Breast epithelium (tissue), 3 donors: ENCODE measurements around the gene PRKAA1.
"Not testable (repeated sequence)": the region's sequence is repeated elsewhere in the genome, so short reads cannot be mapped to it uniquely, and the experiment has no call there.

Experiments
- POLR2A ChIP-seq: fragments of 450-650 bp; IDR thresholded peaks from one replicate; pipeline ENCODE4 v1.6.1; 2016; ENCODE audit warnings: antibody characterized with exemption, mild to moderate bottlenecking, moderate library complexity
- POLR2AphosphoS5 ChIP-seq, 3 donors: sonication (generic); formaldehyde crosslinking; IDR thresholded peaks; one replicate each; pipeline ENCODE4 v1.6.1; 2017; ENCODE audit warnings: antibody characterized with exemption in 3 of 3
- TF ChIP-seq, protein P1 (sequence below), 3 donors: fragments of 450-650 bp; IDR thresholded peaks; one replicate each; pipeline ENCODE4 v1.5.1; 2016 to 2017; ENCODE audit warnings: antibody characterized with exemption in 3 of 3, mild to moderate bottlenecking in 3 of 3, moderate library complexity in 3 of 3

DNA sequence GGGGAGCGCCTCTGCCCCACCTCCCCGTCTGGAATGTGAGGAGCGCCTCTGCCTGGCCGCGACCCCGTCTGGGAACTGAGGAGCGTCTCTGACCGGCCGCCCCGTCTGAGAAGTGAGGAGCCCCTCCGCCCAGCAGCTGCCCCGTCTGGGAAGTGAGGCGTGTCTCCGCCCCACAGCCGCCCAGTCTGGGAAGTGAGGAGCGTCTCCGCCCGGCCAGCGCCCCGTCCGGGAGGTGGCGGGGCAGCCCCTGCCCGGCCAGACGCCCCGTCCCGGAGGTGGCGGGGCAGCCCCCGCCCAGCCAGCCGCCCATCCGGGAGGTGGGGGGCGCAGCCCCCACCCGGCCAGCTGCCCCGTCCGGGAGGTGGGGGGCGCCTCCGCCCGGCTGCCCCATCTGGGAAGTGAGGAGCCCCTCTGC, 75.7 kb downstream of the PRKAA1 start:
- not testable (repeated sequence) for TF ChIP-seq POLR2AphosphoS5 (IDR thresholded peaks at IDR 0.05); POLR2A
- TF ChIP-seq, protein P1, sequence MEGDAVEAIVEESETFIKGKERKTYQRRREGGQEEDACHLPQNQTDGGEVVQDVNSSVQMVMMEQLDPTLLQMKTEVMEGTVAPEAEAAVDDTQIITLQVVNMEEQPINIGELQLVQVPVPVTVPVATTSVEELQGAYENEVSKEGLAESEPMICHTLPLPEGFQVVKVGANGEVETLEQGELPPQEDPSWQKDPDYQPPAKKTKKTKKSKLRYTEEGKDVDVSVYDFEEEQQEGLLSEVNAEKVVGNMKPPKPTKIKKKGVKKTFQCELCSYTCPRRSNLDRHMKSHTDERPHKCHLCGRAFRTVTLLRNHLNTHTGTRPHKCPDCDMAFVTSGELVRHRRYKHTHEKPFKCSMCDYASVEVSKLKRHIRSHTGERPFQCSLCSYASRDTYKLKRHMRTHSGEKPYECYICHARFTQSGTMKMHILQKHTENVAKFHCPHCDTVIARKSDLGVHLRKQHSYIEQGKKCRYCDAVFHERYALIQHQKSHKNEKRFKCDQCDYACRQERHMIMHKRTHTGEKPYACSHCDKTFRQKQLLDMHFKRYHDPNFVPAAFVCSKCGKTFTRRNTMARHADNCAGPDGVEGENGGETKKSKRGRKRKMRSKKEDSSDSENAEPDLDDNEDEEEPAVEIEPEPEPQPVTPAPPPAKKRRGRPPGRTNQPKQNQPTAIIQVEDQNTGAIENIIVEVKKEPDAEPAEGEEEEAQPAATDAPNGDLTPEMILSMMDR (IDR thresholded peaks at IDR 0.05) = not testable (repeated sequence)
